ENCODE results near the gene PNPLA8.
"Not testable (repeated sequence)": the region's sequence is repeated elsewhere in the genome, so short reads cannot be mapped to it uniquely, and the experiment has no call there.

Gene PNPLA8

DNA sequence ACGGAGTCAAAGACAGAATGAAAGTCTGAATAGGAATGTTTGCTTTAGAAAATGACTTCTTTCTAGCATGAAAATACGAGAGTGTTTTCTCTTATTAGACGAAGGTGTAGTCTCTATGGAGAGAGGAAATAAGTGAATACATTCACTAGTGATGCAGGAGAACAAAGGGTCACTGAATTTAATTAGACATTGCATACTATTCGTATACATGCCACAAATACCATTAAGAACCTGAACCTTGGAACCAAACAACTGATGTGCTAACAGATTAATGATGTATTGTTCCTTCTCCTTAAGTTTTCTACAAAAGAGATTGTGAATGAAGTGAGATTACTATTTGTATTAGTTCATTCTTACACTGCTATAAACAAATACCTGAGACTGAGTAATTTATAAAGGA lies 33.3 kb upstream of the PNPLA8 start:
- no peak overlapping the region for H2AFZ ChIP-seq (ENCODE audit: low read depth)
- H3K27ac ChIP-seq = no peak overlapping the region
- no peak overlapping the region for H3K9ac ChIP-seq
- no peaks in the 10 kb centered on the region for H3K36me3 ChIP-seq (ENCODE audit: insufficient read depth)
- H3K27me3 ChIP-seq (ENCODE audit: insufficient read depth, low read depth) = no peaks in the 10 kb centered on the region
- no peak overlapping the region for H3K4me3 ChIP-seq (IDR thresholded peaks at IDR 0.05; ENCODE audit: insufficient read depth, low read depth, low read length)
- TF ChIP-seq, protein P1, sequence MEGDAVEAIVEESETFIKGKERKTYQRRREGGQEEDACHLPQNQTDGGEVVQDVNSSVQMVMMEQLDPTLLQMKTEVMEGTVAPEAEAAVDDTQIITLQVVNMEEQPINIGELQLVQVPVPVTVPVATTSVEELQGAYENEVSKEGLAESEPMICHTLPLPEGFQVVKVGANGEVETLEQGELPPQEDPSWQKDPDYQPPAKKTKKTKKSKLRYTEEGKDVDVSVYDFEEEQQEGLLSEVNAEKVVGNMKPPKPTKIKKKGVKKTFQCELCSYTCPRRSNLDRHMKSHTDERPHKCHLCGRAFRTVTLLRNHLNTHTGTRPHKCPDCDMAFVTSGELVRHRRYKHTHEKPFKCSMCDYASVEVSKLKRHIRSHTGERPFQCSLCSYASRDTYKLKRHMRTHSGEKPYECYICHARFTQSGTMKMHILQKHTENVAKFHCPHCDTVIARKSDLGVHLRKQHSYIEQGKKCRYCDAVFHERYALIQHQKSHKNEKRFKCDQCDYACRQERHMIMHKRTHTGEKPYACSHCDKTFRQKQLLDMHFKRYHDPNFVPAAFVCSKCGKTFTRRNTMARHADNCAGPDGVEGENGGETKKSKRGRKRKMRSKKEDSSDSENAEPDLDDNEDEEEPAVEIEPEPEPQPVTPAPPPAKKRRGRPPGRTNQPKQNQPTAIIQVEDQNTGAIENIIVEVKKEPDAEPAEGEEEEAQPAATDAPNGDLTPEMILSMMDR (conservative IDR thresholded peaks at IDR 0.05; ENCODE audit: low read depth, low read length) = no peak
- peaks cover 20% of the 10 kb centered on the region for H3K4me1 ChIP-seq (ENCODE audit: low read depth, poor library complexity, severe bottlenecking)
- no peaks in the 10 kb centered on the region for H4K20me1 ChIP-seq (ENCODE audit: insufficient read depth)
- H3K79me2 ChIP-seq (ENCODE audit: insufficient read depth, low read depth) = no peaks in the 10 kb centered on the region
- H3K4me2 ChIP-seq = no peak overlapping the region

DNA sequence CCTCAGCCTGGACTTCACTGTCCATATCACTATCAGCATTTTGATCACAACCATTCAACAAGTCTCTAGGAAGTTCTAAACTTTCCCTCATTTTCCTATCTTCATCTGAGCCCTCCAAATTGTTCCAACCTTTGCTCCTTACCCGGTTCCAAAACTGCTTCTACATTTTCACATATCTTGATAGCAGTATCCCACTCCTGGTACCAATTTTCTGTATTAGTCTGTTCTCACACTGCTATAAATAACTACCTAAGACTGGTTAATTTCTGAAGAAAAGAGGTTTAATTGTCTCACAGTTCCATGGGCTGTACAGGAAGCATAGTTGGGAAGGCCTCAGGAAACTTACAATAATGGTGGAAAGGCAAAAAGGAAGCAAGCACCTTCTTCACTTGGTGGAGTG lies 31.7 kb upstream of the PNPLA8 start:
- no peaks in the 10 kb centered on the region for H3K79me2 ChIP-seq (ENCODE audit: insufficient read depth, low read depth)
- H2AFZ ChIP-seq (ENCODE audit: low read depth) = no peak overlapping the region
- no peaks in the 10 kb centered on the region for H3K36me3 ChIP-seq (ENCODE audit: insufficient read depth)
- H3K9ac ChIP-seq = no peak overlapping the region
- no peaks in the 10 kb centered on the region for H3K27me3 ChIP-seq (ENCODE audit: insufficient read depth, low read depth)
- H3K4me1 ChIP-seq (ENCODE audit: low read depth, poor library complexity, severe bottlenecking) = peaks cover 19% of the 10 kb centered on the region
- TF ChIP-seq, protein P1 (conservative IDR thresholded peaks at IDR 0.05; ENCODE audit: low read depth, low read length) = no peak
- H3K27ac ChIP-seq = no peak overlapping the region
- no peak overlapping the region for H3K4me2 ChIP-seq
- no peak overlapping the region for H3K4me3 ChIP-seq (IDR thresholded peaks at IDR 0.05; ENCODE audit: insufficient read depth, low read depth, low read length)
- no peaks in the 10 kb centered on the region for H4K20me1 ChIP-seq (ENCODE audit: insufficient read depth)

DNA sequence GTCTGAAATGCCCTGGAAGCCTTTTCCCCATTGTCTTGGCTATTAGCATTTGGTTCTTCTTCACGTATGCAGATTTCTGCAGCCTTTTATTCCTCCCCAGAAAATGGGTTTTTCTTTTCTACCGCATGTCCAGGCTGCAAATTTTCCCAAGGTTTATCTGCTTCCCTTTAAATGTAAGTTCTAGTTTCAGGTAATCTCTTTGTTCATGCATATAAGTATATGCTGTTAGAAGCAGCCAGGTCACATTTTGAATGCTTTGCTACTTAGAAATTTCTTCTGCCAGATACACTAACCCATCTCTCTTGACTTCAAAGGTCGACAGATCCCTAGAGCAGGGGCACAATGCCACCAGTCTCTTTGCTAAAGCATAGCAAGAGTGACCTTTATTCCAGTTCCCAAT lies 31.3 kb upstream of the PNPLA8 start:
- Histone ChIP-seq H3K4me1 (ENCODE audit: low read depth, poor library complexity, severe bottlenecking) (peaks cover 15% of the 10 kb centered on the region), H3K79me2 (ENCODE audit: insufficient read depth, low read depth) (no peaks in the 10 kb centered on the region), H2AFZ (ENCODE audit: low read depth) (no peak overlapping the region), H3K4me3 (IDR thresholded peaks at IDR 0.05; ENCODE audit: insufficient read depth, low read depth, low read length) (no peak overlapping the region), H4K20me1 (ENCODE audit: insufficient read depth) (no peaks in the 10 kb centered on the region), H3K9ac (no peak overlapping the region), H3K27me3 (ENCODE audit: insufficient read depth, low read depth) (no peaks in the 10 kb centered on the region), H3K4me2 (no peak overlapping the region), H3K27ac (no peak overlapping the region), H3K36me3 (ENCODE audit: insufficient read depth) (no peaks in the 10 kb centered on the region)
- TF ChIP-seq, protein P1 (conservative IDR thresholded peaks at IDR 0.05; ENCODE audit: low read depth, low read length) = no peak

DNA sequence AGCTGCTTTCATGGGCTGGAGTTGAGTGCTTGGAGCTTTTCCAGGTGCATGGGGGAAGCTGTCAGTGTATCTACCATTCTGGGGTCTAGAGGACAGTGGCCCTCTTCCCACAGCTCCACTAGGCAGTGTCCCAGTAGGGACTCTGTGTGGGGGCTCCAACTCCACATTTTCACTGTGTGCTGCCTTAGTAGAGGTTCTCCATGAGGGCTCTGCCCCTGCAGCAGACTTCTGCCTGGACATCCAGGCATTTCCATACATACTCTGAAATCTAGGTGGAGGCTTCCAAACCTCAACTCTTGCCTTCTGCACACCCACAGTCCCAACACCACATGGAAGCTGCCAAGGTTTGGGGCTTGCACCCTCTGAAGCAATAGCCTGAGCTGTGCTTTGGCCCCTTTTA lies 30.7 kb upstream of the PNPLA8 start:
- not testable (repeated sequence) for H2AFZ ChIP-seq (ENCODE audit: low read depth); H3K27me3 ChIP-seq (ENCODE audit: insufficient read depth, low read depth); H3K36me3 ChIP-seq (ENCODE audit: insufficient read depth); H3K4me1 ChIP-seq (ENCODE audit: low read depth, poor library complexity, severe bottlenecking); H3K27ac ChIP-seq; H3K9ac ChIP-seq; H3K4me3 ChIP-seq (IDR thresholded peaks at IDR 0.05; ENCODE audit: insufficient read depth, low read depth, low read length); H3K79me2 ChIP-seq (ENCODE audit: insufficient read depth, low read depth); H3K4me2 ChIP-seq; H4K20me1 ChIP-seq (ENCODE audit: insufficient read depth)

DNA sequence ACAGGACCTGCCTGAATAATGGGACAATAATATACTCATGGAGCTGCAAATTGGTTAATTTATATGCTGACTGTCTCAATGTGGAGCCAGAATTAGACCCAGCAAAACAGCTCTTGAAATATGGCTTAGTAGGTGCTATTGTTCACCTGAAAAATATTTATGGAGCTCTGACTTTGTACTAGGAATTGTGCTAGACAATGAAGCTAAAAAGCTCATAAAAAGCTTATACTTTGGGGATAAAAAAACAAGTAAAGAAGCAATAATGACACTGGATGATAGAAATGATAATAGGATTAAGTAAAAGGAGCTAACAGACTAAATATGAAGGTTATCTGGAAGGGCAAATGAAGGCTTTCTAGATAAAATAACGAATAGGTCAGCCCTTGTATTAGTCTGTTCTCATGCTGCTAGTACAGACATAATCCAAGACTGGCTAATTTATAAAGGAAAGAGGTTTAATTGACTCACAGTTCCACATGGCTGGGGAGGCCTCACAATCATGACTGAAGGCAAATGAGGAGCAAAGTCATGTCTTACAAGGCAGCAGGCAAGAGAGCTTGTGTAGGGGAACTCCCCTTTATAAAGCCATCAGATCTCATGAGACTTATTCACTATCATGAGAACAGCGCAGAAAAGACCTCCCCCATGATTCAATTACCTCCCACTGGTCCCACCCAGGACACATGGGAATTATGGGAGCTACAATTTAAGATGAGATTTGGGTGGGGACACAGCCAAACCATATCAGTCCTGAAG lies 22.4 kb upstream of the PNPLA8 start:
- not testable (repeated sequence) for H3K4me3 ChIP-seq (IDR thresholded peaks at IDR 0.05; ENCODE audit: insufficient read depth, low read depth, low read length); H3K27me3 ChIP-seq (ENCODE audit: insufficient read depth, low read depth)

More for the DNA sequence above, 22.4 kb upstream of the PNPLA8 start:
- H3K36me3 ChIP-seq (ENCODE audit: insufficient read depth); H3K27ac ChIP-seq; H2AFZ ChIP-seq (ENCODE audit: low read depth); H3K4me2 ChIP-seq; H3K9ac ChIP-seq; H4K20me1 ChIP-seq (ENCODE audit: insufficient read depth); H3K79me2 ChIP-seq (ENCODE audit: insufficient read depth, low read depth); H3K4me1 ChIP-seq (ENCODE audit: low read depth, poor library complexity, severe bottlenecking): not testable (repeated sequence)

All from KMS-11 (cell line).